ENCODE measurements around the gene TACC2. TPM values are rescaled to one million over a fixed set of nuclear protein-coding genes. Genes with fewer than 3 reads are reported as not detected.

The TACC2 gene, protein sequence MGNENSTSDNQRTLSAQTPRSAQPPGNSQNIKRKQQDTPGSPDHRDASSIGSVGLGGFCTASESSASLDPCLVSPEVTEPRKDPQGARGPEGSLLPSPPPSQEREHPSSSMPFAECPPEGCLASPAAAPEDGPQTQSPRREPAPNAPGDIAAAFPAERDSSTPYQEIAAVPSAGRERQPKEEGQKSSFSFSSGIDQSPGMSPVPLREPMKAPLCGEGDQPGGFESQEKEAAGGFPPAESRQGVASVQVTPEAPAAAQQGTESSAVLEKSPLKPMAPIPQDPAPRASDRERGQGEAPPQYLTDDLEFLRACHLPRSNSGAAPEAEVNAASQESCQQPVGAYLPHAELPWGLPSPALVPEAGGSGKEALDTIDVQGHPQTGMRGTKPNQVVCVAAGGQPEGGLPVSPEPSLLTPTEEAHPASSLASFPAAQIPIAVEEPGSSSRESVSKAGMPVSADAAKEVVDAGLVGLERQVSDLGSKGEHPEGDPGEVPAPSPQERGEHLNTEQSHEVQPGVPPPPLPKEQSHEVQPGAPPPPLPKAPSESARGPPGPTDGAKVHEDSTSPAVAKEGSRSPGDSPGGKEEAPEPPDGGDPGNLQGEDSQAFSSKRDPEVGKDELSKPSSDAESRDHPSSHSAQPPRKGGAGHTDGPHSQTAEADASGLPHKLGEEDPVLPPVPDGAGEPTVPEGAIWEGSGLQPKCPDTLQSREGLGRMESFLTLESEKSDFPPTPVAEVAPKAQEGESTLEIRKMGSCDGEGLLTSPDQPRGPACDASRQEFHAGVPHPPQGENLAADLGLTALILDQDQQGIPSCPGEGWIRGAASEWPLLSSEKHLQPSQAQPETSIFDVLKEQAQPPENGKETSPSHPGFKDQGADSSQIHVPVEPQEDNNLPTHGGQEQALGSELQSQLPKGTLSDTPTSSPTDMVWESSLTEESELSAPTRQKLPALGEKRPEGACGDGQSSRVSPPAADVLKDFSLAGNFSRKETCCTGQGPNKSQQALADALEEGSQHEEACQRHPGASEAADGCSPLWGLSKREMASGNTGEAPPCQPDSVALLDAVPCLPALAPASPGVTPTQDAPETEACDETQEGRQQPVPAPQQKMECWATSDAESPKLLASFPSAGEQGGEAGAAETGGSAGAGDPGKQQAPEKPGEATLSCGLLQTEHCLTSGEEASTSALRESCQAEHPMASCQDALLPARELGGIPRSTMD (N-terminal part only)
- not detected in 2 replicates for total RNA-seq
- 1.9 TPM for total RNA-seq (2013)
- not detected in 2 replicates for polyA plus RNA-seq
- not detected in 2 replicates for polyA minus RNA-seq

GRCh38 chr10:121988361-121989324, at the start of gene TACC2:
TSS of gene TACC2 (plus strand) at chr10:121989163. CDS start at chr10:122021982, 32,819 bp downstream.
- Histone ChIP-seq H3K36me3 (replicated peaks in 1 of 2; ENCODE audit: control extremely low read depth in 1 of 2, control insufficient read depth in 1 of 2, extremely low read depth in 1 of 2, insufficient read depth in 2 of 2, low read length in 1 of 2) (no peaks in the 10 kb centered on the region), H3K9me3 (ENCODE audit: control extremely low read depth in 1 of 3, control insufficient read depth in 2 of 3, insufficient read depth in 1 of 3, low read length in 2 of 3) (peaks cover 1 to 22% (median 7%) of the 10 kb centered on the region in 3 donors), H3K4me3 (ENCODE audit: control extremely low read depth in 1 of 5, extremely low read depth in 1 of 5, insufficient read depth in 1 of 5, low read depth in 2 of 5, low read length in 4 of 5) (no peak within 1 kb of the TSS), H3K4me2 (replicated peaks; ENCODE audit: low read depth, low read length, poor library complexity, severe bottlenecking) (no peak within 1 kb of the TSS), H3K27ac (ENCODE audit: low read length in 2 of 2) (no peak within 1 kb of the TSS), H3K9ac (ENCODE audit: low read length) (no peak within 1 kb of the TSS), H2AFZ (ENCODE audit: insufficient read depth, low read depth, low read length, poor library complexity, severe bottlenecking) (no peak within 1 kb of the TSS), H3K27me3 (replicated peaks in 1 of 4; ENCODE audit: control extremely low read depth in 1 of 4, control insufficient read depth in 3 of 4, insufficient read depth in 4 of 4, low read length in 3 of 4) (peaks cover 0 to 3% (median 0%) of the 10 kb centered on the region in 4 experiments), H3K4me1 (ENCODE audit: control insufficient read depth in 2 of 2, insufficient read depth in 2 of 2, low read length in 2 of 2) (no peaks in the 10 kb centered on the region), H4K20me1 (ENCODE audit: control insufficient read depth, insufficient read depth, low read length, poor library complexity, severe bottlenecking) (no peaks in the 10 kb centered on the region), H3K79me2 (ENCODE audit: control insufficient read depth, insufficient read depth, low read length) (no peaks in the 10 kb centered on the region)
- peaks cover 28% of the 10 kb centered on the region for H3K27me3 Mint-ChIP-seq
- TF ChIP-seq CTCF (IDR thresholded peaks at IDR 0.05) (no peak), EZH2 (IDR thresholded peaks at IDR 0.05; ENCODE audit: borderline replicate concordance, insufficient read depth, low read depth, low read length, poor library complexity, severe bottlenecking) (no peak)
- DNase-seq (no peak), ATAC-seq (ENCODE audit: low read depth) (no peak)
- WGBS (ENCODE audit: insufficient coverage), result 89% methylated on average over 9 of the region's 15 CpGs
- CTCF ChIA-PET, result no interaction called here
- H3K27ac Mint-ChIP-seq, result no peak within 1 kb of the TSS
- POLR2A ChIA-PET, result no interaction called here
- H3K9me3 Mint-ChIP-seq (ENCODE audit: insufficient read depth), result peaks cover 11% of the 10 kb centered on the region
- intact Hi-C loops (cut with micrococcal nuclease), result no loop called here
- H3K4me3 Mint-ChIP-seq, result no peak within 1 kb of the TSS
- peaks cover 2% of the 10 kb centered on the region for H3K4me1 Mint-ChIP-seq

Data from B cell (primary cell).